Omental fat pad (tissue), 4 donors: ENCODE data around the gene MAP2K7. TPM values are rescaled to one million over a fixed set of nuclear protein-coding genes. Genes with fewer than 3 reads are reported as not detected.
A peak's percentile ranks its signal among the peaks of the same experiment; 100 is the strongest.
"Not testable (repeated sequence)": the region's sequence is repeated elsewhere in the genome, so short reads cannot be mapped to it uniquely, and the experiment has no call there.

Experiments
- ATAC-seq: fragments of 150-250 bp; one replicate; pipeline ENCODE4 v1.9.1; 2016; ENCODE audit warnings: mild to moderate bottlenecking, moderate library complexity; ENCODE audit not compliant: low FRiP score
- DNase-seq: peaks from one replicate; pipeline ENCODE4 v3.0.0-alpha.2; 2019; ENCODE audit warnings: low spot score
- CTCF ChIP-seq, 3 donors: fragments of 450-650 bp; IDR thresholded peaks; one replicate each; pipeline ENCODE4 v1.5.1; 2016 to 2017; ENCODE audit warnings: antibody characterized with exemption in 3 of 3, mild to moderate bottlenecking in 3 of 3, moderate library complexity in 2 of 3
- total RNA-seq, 4 donors: library from RNA; depleted of rRNA; stranded (reverse); fragments of >200 nt; gene quantifications; one replicate each; pipeline ENCODE4 v1.1.0, GENCODE V29; 2016

Gene MAP2K7
- 10 to 100 TPM; 12.9 to 13.7 (median 13.6) TPM for total RNA-seq

DNA sequence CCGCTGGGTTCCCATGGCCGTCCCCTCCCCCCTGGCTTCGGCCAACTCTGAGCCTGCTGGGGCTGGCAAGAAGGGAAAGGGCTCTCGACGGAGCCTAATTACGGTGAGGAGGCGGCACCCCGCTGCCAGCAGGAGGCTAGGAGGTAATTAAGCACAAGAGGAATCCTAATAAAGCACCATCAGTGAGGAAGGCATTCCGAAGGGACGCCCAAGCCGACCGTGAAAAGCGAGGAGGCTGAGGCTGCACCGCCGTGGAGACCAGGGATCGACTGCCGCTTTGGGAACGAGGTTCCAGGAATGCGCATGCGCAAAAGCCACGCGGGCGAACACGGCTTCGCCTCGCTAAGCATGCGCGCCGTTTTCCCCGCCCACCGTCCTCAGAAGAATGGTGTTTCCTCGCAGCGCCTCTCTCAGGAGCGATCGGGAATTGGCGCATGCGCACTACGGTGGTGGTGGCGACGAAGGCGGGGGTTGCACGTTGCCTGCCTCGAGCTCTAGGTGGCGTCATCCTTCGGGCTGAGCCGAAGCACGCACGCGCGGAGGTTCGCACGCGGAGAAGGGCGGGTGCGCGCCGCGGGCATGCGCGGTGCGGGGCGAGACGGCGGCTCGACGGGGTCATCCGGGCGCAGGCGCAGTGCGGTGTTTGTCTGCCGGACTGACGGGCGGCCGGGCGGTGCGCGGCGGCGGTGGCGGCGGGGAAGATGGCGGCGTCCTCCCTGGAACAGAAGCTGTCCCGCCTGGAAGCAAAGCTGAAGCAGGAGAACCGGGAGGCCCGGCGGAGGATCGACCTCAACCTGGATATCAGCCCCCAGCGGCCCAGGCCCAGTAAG is at the start of gene MAP2K7:
MAP2K7 (plus strand) TSS at position 634 of the 830 bp plus-strand sequence; CDS start at position 702, 68 bp downstream.
- no peak for TF ChIP-seq CTCF (IDR thresholded peaks at IDR 0.05)
- peak; percentile 100 for DNase-seq
- peak; percentile 95 for ATAC-seq

DNA sequence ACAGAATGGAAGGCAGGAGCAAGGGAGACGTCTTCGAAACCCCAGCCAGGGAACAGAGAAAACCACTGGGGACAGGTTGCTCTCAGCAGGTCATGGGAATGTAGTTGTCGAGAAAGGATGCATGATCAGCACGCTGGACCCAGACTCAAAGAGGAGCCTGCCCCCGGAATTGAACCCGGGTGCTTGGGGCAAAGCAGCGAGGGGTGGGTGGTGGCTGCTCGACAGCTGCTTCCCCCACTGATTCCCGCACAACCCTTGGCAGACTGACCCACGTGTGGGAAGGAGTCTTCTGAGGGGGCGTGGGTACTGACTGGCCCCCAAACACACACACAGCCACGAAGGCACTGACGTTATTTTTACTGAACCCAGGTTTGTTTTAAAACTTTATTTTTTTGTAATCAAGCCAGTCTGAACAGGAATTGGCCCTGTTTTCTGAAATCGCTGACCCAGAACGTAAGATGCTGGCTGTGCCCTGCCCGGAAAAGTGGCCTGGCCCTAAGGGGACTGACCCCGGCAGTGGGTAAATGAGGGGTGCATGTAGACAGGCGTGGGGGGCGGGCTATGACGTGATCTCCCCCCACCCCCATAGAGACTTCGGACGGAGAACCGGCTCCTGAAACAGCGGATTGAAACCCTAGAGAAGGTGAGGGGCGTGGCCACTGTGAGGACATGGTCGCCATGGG is 48.1 kb upstream of the MAP2K7 start:
- ATAC-seq (no peak), DNase-seq (no peak)
- TF ChIP-seq CTCF (IDR thresholded peaks at IDR 0.05): no peak

GRCh38 chr19:7856109-7856591 is 47.5 kb upstream of the MAP2K7 start:
- ATAC-seq (no peak), DNase-seq (no peak)
- TF ChIP-seq CTCF (IDR thresholded peaks at IDR 0.05): no peak

DNA sequence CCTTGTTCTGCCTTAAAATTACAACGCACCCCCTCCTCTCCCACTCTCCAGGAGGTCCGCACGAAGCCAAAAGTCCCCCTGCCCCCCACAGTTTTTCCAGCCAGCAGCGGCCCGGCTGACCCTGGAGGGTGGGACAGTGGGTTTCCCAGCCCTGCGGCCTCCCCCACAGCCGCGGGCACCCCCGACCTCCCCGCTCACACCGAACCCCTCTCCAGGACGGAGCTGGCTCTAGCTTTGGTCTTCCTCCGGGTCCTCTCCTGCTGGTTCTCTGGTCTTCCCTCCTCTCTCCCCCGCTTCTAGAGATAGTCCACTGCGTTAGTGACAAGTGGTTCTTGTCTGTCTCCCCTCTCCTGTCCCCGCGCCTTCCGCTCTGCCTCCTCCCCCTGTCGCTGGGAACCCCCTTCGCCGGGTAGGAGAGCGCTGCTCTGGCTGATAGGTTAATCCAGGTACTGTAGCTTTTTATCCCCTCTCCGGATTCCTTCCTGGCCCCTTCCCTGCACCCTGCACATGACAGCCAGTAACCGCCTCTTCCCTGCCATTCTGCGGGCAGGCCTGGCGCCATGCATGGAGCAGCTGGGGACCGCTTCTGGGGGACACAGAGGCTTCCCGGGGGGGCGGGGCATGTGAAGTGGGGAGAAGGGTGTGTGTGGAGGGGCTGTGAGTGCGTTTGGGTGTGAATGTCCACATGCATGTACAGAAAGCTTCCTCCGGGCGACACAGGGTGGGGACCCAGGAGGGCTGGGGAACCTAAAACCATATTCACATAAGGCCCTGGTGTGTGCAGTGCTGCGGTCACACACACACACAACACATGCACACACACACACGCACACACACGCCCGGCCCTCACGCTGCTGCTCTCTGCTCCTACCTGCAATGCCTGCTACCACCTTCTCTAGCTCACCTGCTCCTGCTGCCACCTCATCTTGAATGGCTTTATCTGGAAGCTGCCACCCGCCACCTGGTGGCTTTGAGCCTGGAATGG is 46.7 kb upstream of the MAP2K7 start:
- DNase-seq: no peak
- no peak for TF ChIP-seq CTCF (IDR thresholded peaks at IDR 0.05)
- ATAC-seq: no peak

DNA sequence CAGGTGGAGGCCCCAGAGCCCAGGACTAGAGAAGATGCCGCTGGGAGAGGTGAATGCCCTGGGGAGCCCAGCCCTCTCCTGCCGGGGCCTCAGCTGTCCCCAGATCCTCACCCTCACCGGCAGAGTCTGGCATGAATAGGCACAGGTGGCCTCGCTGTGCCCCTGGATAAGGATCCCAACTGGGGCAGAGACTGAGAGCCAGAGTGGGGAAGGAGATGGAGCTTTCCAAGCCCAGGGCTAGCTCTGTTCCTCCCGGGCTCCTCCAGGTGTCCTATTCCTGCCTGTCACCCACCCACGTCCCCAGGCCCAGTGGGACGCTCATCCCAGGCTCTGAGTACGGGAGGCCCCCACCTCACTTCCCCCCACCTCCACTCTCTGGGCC is 46.0 kb upstream of the MAP2K7 start:
- ATAC-seq (no peak), DNase-seq (no peak)
- TF ChIP-seq CTCF (IDR thresholded peaks at IDR 0.05): no peak

DNA sequence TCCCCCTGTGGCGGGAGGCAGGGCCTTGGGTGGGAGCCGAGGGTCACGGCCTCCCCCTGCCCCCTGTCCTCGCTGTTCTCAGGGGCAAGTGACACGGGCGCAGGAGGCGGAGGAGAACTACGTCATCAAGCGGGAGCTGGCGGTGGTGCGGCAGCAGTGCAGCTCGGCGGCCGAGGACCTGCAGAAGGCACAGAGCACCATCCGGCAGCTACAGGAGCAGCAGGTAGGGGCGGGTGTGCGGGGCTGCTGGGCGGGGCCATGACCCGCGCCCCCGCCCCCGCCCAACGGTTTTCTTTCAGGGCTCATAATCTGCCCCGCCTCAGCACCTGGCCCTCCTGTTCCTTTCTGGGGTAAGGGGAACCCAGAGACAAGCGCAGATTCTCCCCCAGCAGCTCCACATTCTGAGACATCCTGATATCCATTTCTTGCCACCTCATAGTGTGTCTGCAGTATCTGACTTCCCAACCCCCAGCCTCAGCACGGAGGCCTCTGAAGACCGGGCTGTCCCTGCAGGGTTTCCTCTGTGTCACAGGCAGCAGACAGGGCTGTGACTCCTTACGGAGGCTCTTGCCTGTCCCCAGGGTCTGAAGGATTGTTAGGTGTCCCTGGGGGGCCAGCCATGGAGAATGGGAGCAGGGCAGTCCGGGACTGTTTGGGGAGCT is 45.4 kb upstream of the MAP2K7 start:
- no peak for DNase-seq
- ATAC-seq: no peak
- no peak for TF ChIP-seq CTCF (IDR thresholded peaks at IDR 0.05)

GRCh38 chr19:7859087-7859486 is 44.6 kb upstream of the MAP2K7 start:
- not testable (repeated sequence) for DNase-seq, ATAC-seq
